HG03064 (cell line): ENCODE results near the gene ZIC1.

ENCODE experiments used
- ATAC-seq: cut with Tn5 transposase; IDR thresholded peaks from one replicate; pipeline ENCODE4 v1.9.1; 2021; ENCODE audit warnings: low read depth; ENCODE audit not compliant: unreplicated experiment

The ZIC1 gene

GRCh38 chr3:147379651-147380050, 29.5 kb upstream of the ZIC1 start:
- no peak for ATAC-seq

GRCh38 chr3:147380387-147380951, 28.7 kb upstream of the ZIC1 start:
- no peak for ATAC-seq

- no peak for ATAC-seq
These were observed 28.2 kb upstream of the ZIC1 start for GRCh38 chr3:147380977-147381376.

- no peak for ATAC-seq
These were observed 27.6 kb upstream of the ZIC1 start for GRCh38 chr3:147381596-147381995.

GRCh38 chr3:147383617-147384016, 25.5 kb upstream of the ZIC1 start:
- no peak for ATAC-seq

- ATAC-seq = no peak
These were observed 24.7 kb upstream of the ZIC1 start for GRCh38 chr3:147384210-147385058.

- ATAC-seq = no peak
These were observed 23.8 kb upstream of the ZIC1 start for GRCh38 chr3:147385059-147386012.

GRCh38 chr3:147387291-147387884, 21.8 kb upstream of the ZIC1 start:
- ATAC-seq = no peak

GRCh38 chr3:147387885-147388699, 21.1 kb upstream of the ZIC1 start:
- ATAC-seq = no peak

GRCh38 chr3:147388700-147389580, 20.2 kb upstream of the ZIC1 start:
- no peak for ATAC-seq

- ATAC-seq = no peak
These were observed 19.4 kb upstream of the ZIC1 start for GRCh38 chr3:147389717-147390116.

GRCh38 chr3:147390589-147391569, 18.3 kb upstream of the ZIC1 start:
- no peak for ATAC-seq

GRCh38 chr3:147391781-147392624, 17.2 kb upstream of the ZIC1 start:
- no peak for ATAC-seq

GRCh38 chr3:147392625-147392946, 16.6 kb upstream of the ZIC1 start:
- no peak for ATAC-seq

GRCh38 chr3:147393261-147393942, 15.8 kb upstream of the ZIC1 start:
- ATAC-seq = no peak
